ENCODE measurements around the gene GPR107.

- TF ChIP-seq CTCF (IDR thresholded peaks at IDR 0.05): no peak
- no peak for TF ChIP-seq ZFX (IDR thresholded peaks at IDR 0.05; ENCODE audit: borderline replicate concordance)
Observed at GRCh38 chr9:130138171-130138653, 84.5 kb downstream of the GPR107 start.
